Epithelial cell of proximal tubule (primary cell): Measurements from ENCODE around the gene CTNNA2. TPM values are rescaled to one million over a fixed set of nuclear protein-coding genes. Genes with fewer than 3 reads are reported as not detected.

ENCODE experiments used
- DNase-seq: peaks from one replicate; pipeline ENCODE4 v3.0.0-alpha.2; 2011; ENCODE audit warnings: low read depth
- H3K4me3 ChIP-seq: 2 replicates; pipeline ENCODE4 v1.5.1; 2011; ENCODE audit warnings: low read depth, mild to moderate bottlenecking, low read length
- CTCF ChIP-seq: conservative IDR thresholded peaks from 2 replicates; pipeline ENCODE4 v1.5.1; 2012; ENCODE audit warnings: low read depth, mild to moderate bottlenecking, low read length
- total RNA-seq: library from RNA; depleted of rRNA; stranded (reverse); fragments of >200 nt; gene quantifications from 2 replicates; pipeline ENCODE4 v1.2.3, GENCODE V29; 2015

The CTNNA2 gene
- total RNA-seq, 1 donor from 2014 or later: 0.06 TPM

- no peak for DNase-seq
- no peak for TF ChIP-seq CTCF
- H3K4me3 ChIP-seq: no peak overlapping the region
Measured at GRCh38 chr2:79801082-79801481, 288.2 kb downstream of the CTNNA2 start.

DNA sequence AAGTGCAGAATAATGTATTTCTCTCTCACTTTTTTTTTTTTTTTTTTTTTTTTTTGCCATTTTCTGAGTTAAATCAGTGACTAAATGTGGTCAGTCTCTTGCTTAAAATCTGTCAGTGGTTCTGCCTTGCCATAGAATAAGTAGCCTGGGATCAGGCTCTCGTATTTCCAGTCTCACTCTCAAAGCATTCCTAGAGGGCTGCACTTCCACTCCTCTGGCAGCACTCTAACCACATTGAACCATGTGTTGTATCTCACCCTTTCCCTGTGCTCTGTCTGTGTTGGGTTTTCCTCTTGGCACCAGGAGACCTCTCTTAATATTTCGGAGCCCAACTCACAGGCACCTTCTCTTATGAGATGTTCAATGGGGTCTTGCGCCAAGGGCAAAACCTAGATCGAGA is 304.4 kb downstream of the CTNNA2 start:
- no peak for TF ChIP-seq CTCF
- no peak overlapping the region for H3K4me3 ChIP-seq
- DNase-seq: no peak

DNA sequence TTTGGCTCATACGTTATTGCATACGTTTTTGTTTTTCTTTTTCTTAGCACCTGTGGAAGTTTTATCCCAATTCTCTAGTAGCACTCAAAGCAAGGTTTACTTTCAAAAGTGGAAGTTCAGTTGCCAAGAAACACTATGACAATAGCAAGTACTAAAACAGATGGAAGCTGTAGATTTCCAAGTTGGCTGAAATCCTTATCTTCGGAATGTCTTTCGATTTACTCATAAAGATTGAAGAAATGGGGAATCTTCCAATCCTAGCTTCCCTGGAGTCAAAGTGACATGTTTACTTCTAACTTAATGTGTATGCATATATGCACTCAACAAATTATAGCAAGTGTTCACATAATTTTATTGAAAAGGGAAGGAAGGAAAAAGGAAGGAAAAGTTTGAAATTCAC is 307.4 kb downstream of the CTNNA2 start:
- H3K4me3 ChIP-seq: no peak overlapping the region
- no peak for TF ChIP-seq CTCF
- no peak for DNase-seq

GRCh38 chr2:79822136-79822535 is 309.3 kb downstream of the CTNNA2 start:
- no peak for DNase-seq
- TF ChIP-seq CTCF: no peak

GRCh38 chr2:79824086-79824786 is 311.4 kb downstream of the CTNNA2 start:
- no peak for TF ChIP-seq CTCF
- no peak for DNase-seq
- H3K4me3 ChIP-seq: no peak overlapping the region

More at GRCh38 chr2:79822136-79822535, 309.3 kb downstream of the CTNNA2 start:
- H3K4me3 ChIP-seq: no peak overlapping the region

DNA sequence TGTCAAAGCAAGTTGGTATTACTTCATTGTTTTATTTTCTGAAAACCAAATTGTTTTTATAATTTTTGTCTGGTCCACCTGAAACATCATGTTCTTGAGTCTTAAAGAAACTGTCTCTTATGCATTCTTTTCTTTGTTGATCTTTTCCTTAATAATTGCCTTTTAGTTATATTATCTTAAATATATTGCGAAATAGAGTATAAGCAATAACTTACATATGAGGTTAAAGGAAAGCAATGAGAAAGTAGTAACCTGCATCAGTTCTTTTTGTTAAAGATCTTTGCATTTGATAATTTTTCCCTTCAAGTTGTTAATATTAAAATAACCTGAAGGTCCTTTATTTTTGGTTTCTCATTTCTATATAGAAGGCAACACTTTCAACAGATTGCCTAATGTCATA is 315.0 kb downstream of the CTNNA2 start:
- no peak overlapping the region for H3K4me3 ChIP-seq
- DNase-seq: no peak
- TF ChIP-seq CTCF: no peak

DNA sequence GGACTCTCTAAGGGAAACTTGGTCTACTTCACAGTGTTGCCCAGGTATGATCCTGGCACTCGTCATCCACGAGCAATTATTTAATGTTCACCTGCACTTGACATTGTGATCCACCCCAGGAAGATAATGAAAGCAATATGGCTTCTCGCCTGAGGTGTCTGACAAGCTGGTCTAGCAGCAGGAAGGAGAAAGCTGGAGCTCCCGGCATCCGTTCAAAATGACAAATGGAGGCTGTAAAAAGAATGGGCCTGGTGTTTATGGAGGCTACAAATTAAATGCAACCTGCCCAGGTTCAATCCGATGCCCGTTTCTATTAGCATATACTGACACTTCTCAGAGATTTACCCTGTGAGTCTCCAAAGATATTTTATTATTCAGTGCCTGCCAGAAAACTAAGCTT is 317.6 kb downstream of the CTNNA2 start:
- no peak for TF ChIP-seq CTCF
- no peak overlapping the region for H3K4me3 ChIP-seq
- no peak for DNase-seq
